Cardiac muscle cell (in vitro differentiated cells and primary cell): ENCODE data around the gene TPM1. TPM values are rescaled to one million over a fixed set of nuclear protein-coding genes. Genes with fewer than 3 reads are reported as not detected.

Experiments used
- DNase-seq, 2 donors: peaks; one replicate each; pipeline versions ENCODE4 v3.0.0 to v3.0.0-alpha.2; 2010 to 2017; ENCODE audit warnings: low read depth in 1 of 2, low spot score in 1 of 2
- H3K27ac ChIP-seq: fragments of 200-600 bp; sonication (generic); 2 replicates; pipeline ENCODE4 v1.5.1; 2016
- H3K27me3 ChIP-seq: fragments of 200-600 bp; sonication (generic); 2 replicates; pipeline ENCODE4 v1.6.0; 2016; ENCODE audit warnings: control low read depth
- H3K36me3 ChIP-seq: fragments of 200-600 bp; sonication (generic); 2 replicates; pipeline ENCODE4 v1.5.1; 2016; ENCODE audit warnings: control low read depth
- H3K4me1 ChIP-seq: fragments of 200-600 bp; sonication (generic); 2 replicates; pipeline ENCODE4 v1.8.1; 2017; ENCODE audit warnings: low read depth, mild to moderate bottlenecking, mixed run types
- H3K4me3 ChIP-seq: fragments of 200-600 bp; sonication (generic); 2 replicates; pipeline ENCODE4 v1.5.1; 2016; ENCODE audit warnings: mild to moderate bottlenecking
- H3K9me3 ChIP-seq: fragments of 200-600 bp; sonication (generic); 2 replicates; pipeline ENCODE4 v1.5.1; 2017; ENCODE audit warnings: low read depth, mild to moderate bottlenecking, control low read depth
- polyA plus RNA-seq: library from polyadenylated mRNA; unstranded; fragments of >200 nt; fragmentation: Nextera tagmentation; extraction: Ambion mirVana; gene quantifications from 2 replicates; pipeline ENCODE4 v1.2.1, GENCODE V29; 2016
- total RNA-seq: library from RNA; depleted of rRNA; stranded (reverse); fragments of >200 nt; gene quantifications from 2 replicates; pipeline ENCODE4 v1.2.3, GENCODE V29; 2016
- TF ChIP-seq, protein P1 (sequence below): IDR thresholded peaks from 2 replicates; pipeline ENCODE4 v1.5.1; 2012; ENCODE audit warnings: low read depth, mild to moderate bottlenecking, low read length

TPM1 gene
- total and polyA plus RNA-seq, 2 experiments from 2014 or later: 6,553 to 10,138 TPM

DNA sequence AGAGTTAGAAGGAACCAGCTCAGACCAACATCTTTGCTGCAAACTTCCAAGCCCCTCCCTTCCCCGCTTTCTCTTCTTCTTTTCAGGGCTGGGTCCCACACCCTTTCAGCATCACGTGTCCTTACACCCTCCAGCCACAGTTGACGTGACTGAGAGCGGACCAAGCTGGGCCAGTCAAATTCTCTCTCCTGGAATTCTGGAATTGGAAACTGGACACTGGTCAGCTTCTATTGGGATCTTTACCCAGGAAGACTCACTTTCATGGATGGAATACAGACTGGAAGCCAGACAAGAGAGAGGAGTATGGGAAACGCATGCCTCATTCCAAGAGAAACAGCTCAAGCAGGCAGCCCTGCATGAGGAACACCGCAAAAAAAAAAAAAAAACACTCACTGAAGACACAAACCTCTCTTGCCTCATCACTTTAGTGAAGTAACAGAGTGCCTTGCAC lies 12.4 kb upstream of the TPM1 start:
- TF ChIP-seq, protein P1, sequence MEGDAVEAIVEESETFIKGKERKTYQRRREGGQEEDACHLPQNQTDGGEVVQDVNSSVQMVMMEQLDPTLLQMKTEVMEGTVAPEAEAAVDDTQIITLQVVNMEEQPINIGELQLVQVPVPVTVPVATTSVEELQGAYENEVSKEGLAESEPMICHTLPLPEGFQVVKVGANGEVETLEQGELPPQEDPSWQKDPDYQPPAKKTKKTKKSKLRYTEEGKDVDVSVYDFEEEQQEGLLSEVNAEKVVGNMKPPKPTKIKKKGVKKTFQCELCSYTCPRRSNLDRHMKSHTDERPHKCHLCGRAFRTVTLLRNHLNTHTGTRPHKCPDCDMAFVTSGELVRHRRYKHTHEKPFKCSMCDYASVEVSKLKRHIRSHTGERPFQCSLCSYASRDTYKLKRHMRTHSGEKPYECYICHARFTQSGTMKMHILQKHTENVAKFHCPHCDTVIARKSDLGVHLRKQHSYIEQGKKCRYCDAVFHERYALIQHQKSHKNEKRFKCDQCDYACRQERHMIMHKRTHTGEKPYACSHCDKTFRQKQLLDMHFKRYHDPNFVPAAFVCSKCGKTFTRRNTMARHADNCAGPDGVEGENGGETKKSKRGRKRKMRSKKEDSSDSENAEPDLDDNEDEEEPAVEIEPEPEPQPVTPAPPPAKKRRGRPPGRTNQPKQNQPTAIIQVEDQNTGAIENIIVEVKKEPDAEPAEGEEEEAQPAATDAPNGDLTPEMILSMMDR: no peak
- DNase-seq: no peak
- no peak overlapping the region for H3K4me3 ChIP-seq
- no peak overlapping the region for H3K27ac ChIP-seq
- H3K9me3 ChIP-seq: no peaks in the 10 kb centered on the region
- H3K36me3 ChIP-seq: no peaks in the 10 kb centered on the region
- H3K4me1 ChIP-seq: peaks cover 10% of the 10 kb centered on the region
- H3K27me3 ChIP-seq: no peaks in the 10 kb centered on the region

DNA sequence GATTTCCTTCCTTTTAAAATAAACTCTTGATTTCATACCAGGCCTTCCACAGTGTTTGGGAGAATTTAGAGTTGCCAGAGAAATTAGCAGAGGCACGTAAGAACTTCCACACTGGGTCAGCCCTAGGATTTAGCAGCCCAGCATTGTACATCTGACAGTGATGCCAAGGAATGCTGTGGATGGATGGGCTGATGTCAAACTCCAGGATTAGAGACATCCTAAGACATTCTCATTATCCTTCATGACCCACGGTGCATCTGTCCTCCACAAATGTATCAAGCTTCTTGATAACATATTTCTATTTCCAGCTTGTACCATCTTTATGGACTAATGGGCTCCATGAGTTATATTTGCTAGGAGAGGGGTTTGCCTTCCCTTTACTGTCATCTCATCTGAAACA lies 8.0 kb upstream of the TPM1 start:
- Histone ChIP-seq H3K9me3 (no peaks in the 10 kb centered on the region), H3K4me1 (peaks cover 20% of the 10 kb centered on the region), H3K27ac (peak overlapping the region; percentile 37), H3K36me3 (no peaks in the 10 kb centered on the region), H3K27me3 (no peaks in the 10 kb centered on the region), H3K4me3 (no peak overlapping the region)
- TF ChIP-seq, protein P1: no peak
- no peak for DNase-seq

DNA sequence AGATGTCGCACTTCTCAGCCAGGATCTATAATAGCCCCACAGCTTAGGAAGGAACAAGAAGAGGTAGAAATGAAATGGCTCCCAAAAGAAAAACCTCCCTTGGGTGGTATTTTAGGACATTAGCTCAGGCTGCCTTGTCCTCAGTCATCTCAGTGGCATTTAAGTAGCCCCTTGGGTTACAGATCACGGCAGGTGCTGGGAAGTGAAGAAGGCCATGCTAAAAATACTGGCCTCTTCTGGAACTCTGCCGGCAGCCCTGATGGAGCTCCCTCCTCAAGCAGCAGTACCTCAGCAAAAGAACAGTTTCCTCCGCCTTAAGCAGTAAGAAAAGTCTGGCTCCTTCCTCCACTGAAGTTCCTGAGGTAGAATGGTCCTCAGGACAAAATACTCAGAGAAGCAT lies 7.3 kb upstream of the TPM1 start:
- no peaks in the 10 kb centered on the region for H3K27me3 ChIP-seq
- no peak overlapping the region for H3K4me3 ChIP-seq
- DNase-seq: peak in 1 of 2 donors; percentile 49
- no peaks in the 10 kb centered on the region for H3K36me3 ChIP-seq
- TF ChIP-seq, protein P1: no peak
- peak overlapping the region; percentile 37 for H3K27ac ChIP-seq
- no peaks in the 10 kb centered on the region for H3K9me3 ChIP-seq
- peaks cover 20% of the 10 kb centered on the region for H3K4me1 ChIP-seq

DNA sequence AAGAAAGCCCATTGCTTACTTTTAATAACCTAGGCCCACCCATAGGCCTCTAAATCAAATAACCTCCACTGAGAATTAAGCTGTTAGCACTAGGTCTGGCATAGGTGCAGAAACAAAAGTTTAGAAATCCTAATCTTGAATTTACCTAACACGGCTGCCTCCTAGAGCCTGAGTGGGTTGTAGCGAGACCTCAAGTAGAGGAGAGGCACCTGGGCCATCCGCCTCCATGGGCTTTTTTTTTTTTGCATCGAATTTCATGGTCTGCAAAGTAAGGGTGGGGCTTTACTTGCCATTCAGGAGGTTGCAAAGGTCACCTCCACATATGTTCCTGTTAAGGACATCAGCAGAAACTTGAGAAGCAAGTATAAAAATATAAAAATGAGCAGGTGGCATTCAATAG lies 6.6 kb upstream of the TPM1 start:
- Histone ChIP-seq H3K36me3 (no peaks in the 10 kb centered on the region), H3K9me3 (no peaks in the 10 kb centered on the region), H3K4me3 (no peak overlapping the region), H3K27ac (no peak overlapping the region), H3K4me1 (peaks cover 24% of the 10 kb centered on the region), H3K27me3 (no peaks in the 10 kb centered on the region)
- no peak for DNase-seq
- TF ChIP-seq, protein P1: no peak

DNA sequence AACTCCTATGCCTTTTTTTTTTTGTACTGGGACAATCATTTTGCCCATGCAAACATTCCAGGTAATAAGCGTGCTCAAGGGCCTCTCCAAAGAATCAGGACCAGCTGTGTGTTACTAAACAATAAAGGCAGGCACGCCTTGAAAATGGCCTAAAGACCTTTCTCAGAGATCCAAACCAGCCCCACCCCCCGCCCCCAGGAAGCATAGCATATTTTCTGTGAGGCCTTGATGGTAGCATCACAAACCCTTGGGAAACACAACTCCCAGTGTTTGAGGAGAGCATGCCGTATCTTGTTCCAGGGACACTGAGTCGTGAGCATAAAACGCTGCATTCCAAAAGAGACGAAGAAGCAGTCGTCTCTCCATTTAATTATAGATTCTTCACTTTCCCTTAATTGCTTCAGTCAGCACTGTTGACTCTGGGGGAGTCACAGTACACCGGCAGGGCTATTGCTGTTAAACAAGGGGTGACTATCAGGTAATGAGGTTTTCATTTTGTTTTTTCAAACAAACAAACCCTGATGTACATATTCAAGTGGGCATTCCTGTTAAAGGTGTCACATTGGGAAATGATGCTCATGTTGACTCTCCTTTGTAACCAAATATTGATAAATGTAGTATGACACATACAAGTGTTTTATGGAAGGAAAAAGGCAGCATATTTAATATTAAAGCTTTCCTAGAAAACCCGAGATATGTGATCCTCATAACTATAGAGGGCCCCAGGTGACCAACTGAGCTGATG lies 4.4 kb upstream of the TPM1 start:
- Histone ChIP-seq H3K4me3 (no peak overlapping the region), H3K36me3 (peaks cover 1% of the 10 kb centered on the region), H3K9me3 (no peaks in the 10 kb centered on the region), H3K27ac (no peak overlapping the region), H3K27me3 (no peaks in the 10 kb centered on the region), H3K4me1 (peaks cover 30% of the 10 kb centered on the region)
- TF ChIP-seq, protein P1: no peak
- no peak for DNase-seq
